OCI-LY3 (cell line): ENCODE data around the gene OR10G2.

Experiments used
- H2AFZ ChIP-seq: fragments of 200-600, 300-600 bp; shearing (Covaris generic); 2 replicates; pipeline ENCODE4 v1.6.0; 2014; ENCODE audit warnings: antibody characterized with exemption, low read depth, low read length
- H3K27ac ChIP-seq: fragments of 200-600, 300-600 bp; sonication (generic); 2 replicates; pipeline ENCODE4 v1.5.1; 2014; ENCODE audit warnings: mild to moderate bottlenecking, low read length, moderate library complexity, mixed read lengths
- H3K27me3 ChIP-seq: fragments of 200-600, 300-600 bp; sonication (generic); 2 replicates; pipeline ENCODE4 v1.6.1; 2014; ENCODE audit warnings: low read depth, low read length, mixed read lengths
- H3K36me3 ChIP-seq: fragments of 200-600, 300-600 bp; sonication (generic); replicated peaks from 2 replicates; pipeline ENCODE3; 2014; ENCODE audit warnings: low read depth, low read length, mixed read lengths
- H3K4me1 ChIP-seq: fragments of 300-600, 200-600 bp; sonication (generic); 2 replicates; pipeline ENCODE4 v1.6.1; 2014; ENCODE audit warnings: low read length, mixed read lengths
- H3K4me2 ChIP-seq: fragments of 200-600, 300-600 bp; sonication (generic); 2 replicates; pipeline ENCODE4 v1.6.1; 2014; ENCODE audit warnings: low read length, mixed read lengths
- H3K4me3 ChIP-seq: fragments of 300-600, 200-600 bp; sonication (generic); 2 replicates; pipeline ENCODE4 v1.5.1; 2014; ENCODE audit warnings: antibody characterized with exemption, mild to moderate bottlenecking, low read length, moderate library complexity
- H3K79me2 ChIP-seq: fragments of 300-600, 200-600 bp; shearing (Covaris generic); 2 replicates; pipeline ENCODE4 v1.6.1; 2014; ENCODE audit warnings: mild to moderate bottlenecking, low read length, mixed read lengths
- H3K9ac ChIP-seq: fragments of 300-600, 200-600 bp; shearing (Covaris generic); 2 replicates; pipeline ENCODE4 v1.6.0; 2014; ENCODE audit warnings: mild to moderate bottlenecking, low read length, moderate library complexity
- H3K9me3 ChIP-seq: fragments of 200-600, 300-600 bp; shearing (Covaris generic); 2 replicates; pipeline ENCODE4 v1.6.1; 2014; ENCODE audit warnings: low read length, mixed read lengths; ENCODE audit not compliant: insufficient read depth
- H4K20me1 ChIP-seq: fragments of 200-600, 300-600 bp; sonication (generic); 2 replicates; pipeline ENCODE4 v1.6.1; 2016; ENCODE audit warnings: low read length, mixed read lengths; ENCODE audit not compliant: insufficient read depth
- EZH2phosphoT487 ChIP-seq: fragments of 200-600 bp; shearing (Covaris generic); IDR thresholded peaks from 2 replicates; pipeline ENCODE4 v1.6.1; 2018; ENCODE audit warnings: antibody characterized with exemption, mixed run types, low read depth
- TF ChIP-seq, protein P1 (sequence below): fragments of 200-600, 300-600 bp; sonication (generic); IDR thresholded peaks from 2 replicates; pipeline ENCODE4 v1.5.1; 2014; ENCODE audit warnings: antibody characterized with exemption, low read length, low read depth

Gene OR10G2

DNA sequence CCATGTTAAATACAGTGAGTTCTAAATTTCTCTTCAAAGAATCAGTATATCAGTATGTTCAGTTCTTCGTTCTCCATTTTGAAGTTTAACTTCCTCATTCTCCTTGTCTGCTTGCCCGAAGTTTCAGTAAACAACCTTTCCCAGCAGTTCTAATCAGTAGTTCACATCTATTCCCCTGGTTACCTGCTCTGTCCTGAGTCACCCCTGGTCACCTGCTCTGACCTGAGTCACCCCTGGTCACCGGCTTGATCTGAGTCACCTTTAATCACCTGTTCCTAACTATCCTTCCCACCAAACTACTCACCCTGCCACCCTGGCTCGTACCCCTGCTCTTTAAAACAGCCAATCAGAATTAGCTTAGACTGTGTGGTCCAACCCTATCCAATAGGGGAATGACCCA lies 45.4 kb downstream of the OR10G2 start:
- H3K4me3 ChIP-seq, result no peak overlapping the region
- TF ChIP-seq, protein P1, sequence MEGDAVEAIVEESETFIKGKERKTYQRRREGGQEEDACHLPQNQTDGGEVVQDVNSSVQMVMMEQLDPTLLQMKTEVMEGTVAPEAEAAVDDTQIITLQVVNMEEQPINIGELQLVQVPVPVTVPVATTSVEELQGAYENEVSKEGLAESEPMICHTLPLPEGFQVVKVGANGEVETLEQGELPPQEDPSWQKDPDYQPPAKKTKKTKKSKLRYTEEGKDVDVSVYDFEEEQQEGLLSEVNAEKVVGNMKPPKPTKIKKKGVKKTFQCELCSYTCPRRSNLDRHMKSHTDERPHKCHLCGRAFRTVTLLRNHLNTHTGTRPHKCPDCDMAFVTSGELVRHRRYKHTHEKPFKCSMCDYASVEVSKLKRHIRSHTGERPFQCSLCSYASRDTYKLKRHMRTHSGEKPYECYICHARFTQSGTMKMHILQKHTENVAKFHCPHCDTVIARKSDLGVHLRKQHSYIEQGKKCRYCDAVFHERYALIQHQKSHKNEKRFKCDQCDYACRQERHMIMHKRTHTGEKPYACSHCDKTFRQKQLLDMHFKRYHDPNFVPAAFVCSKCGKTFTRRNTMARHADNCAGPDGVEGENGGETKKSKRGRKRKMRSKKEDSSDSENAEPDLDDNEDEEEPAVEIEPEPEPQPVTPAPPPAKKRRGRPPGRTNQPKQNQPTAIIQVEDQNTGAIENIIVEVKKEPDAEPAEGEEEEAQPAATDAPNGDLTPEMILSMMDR, result no peak
- no peak for TF ChIP-seq EZH2phosphoT487
- H3K79me2 ChIP-seq, result no peaks in the 10 kb centered on the region

More for the DNA sequence above, 45.4 kb downstream of the OR10G2 start:
- Histone ChIP-seq H3K36me3 (no peaks in the 10 kb centered on the region), H3K27ac (no peak overlapping the region), H2AFZ (no peak overlapping the region; the same call in 1 of the 2 replicates), H3K9ac (no peak overlapping the region), H3K4me1 (no peaks in the 10 kb centered on the region), H4K20me1 (no peaks in the 10 kb centered on the region), H3K27me3 (peaks cover 5% of the 10 kb centered on the region; the same call in 1 of the 2 replicates), H3K9me3 (peaks cover 8% of the 10 kb centered on the region; the same call in 1 of the 2 replicates), H3K4me2 (no peak overlapping the region)
